ENCODE measurements around the gene ZNF292. TPM values are rescaled to one million over a fixed set of nuclear protein-coding genes. Genes with fewer than 3 reads are reported as not detected.

The ZNF292 gene
- total RNA-seq, 1 experiment from 2014 or later: 34.1 TPM

DNA sequence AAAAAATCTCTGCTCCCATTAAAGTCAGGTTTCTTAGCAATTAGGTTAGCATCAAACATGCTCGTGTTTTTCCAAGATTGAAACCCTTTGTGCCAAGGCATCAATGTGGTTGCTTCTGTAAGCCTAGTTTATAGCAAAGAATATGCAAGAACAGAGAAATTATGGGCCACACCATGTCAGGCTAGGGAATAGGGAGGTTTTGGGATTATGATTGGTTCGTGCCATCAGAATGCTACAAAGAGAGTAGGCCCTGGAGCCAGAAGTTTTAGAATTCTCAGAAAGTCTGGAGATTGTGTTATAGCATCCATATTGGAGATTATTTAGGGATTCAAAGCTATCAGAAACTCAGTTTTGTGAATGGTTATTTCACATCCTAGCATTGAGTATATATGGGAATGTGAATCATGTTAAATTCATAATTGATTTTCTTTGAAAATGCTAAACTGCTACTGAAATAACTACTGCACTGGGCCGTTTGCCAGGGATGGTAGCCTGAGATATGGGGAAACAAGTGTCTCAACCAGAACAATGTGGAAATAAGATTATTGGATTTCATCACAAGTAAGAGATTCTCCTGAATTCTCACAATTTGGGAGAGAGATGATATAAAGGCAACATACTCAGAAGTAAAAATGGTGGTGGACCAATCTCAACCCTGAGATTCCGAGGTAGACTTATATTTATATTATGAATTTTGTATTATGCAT lies 45.3 kb downstream of the ZNF292 start:
- H3K4me3 ChIP-seq: no peak overlapping the region
- H2AFZ ChIP-seq: no peak overlapping the region
- H3K9me3 ChIP-seq (ENCODE audit: insufficient read depth, low read depth): no peaks in the 10 kb centered on the region
- H3K9me2 ChIP-seq (ENCODE audit: insufficient read depth): no peaks in the 10 kb centered on the region
- CTCF ChIA-PET: no interaction called here
- no peaks in the 10 kb centered on the region for H3K4me1 ChIP-seq (replicated peaks; ENCODE audit: insufficient read depth)
- H3F3A ChIP-seq (ENCODE audit: insufficient read depth, low read depth): no peaks in the 10 kb centered on the region
- H3K27ac ChIP-seq: no peak overlapping the region
- DNase-seq: no peak
- no TSS peak for BruUV-seq (replicated peaks)
- intact Hi-C loops (cut with micrococcal nuclease; ENCODE audit: unreplicated experiment): no loop called here
- POLR2A ChIA-PET (ENCODE audit: unreplicated experiment): no interaction called here
- H3K36me3 ChIP-seq (ENCODE audit: low read depth): 0 out of 2 replicates have a peak, but pooled peaks cover under 1% of the 10 kb centered on the region
- H4K20me1 ChIP-seq (ENCODE audit: insufficient read depth): peaks cover 20% of the 10 kb centered on the region
- no peak overlapping the region for H3K4me2 ChIP-seq
- H3K27me3 ChIP-seq (ENCODE audit: insufficient read depth, low read depth): no peaks in the 10 kb centered on the region
- TF ChIP-seq, protein P1, sequence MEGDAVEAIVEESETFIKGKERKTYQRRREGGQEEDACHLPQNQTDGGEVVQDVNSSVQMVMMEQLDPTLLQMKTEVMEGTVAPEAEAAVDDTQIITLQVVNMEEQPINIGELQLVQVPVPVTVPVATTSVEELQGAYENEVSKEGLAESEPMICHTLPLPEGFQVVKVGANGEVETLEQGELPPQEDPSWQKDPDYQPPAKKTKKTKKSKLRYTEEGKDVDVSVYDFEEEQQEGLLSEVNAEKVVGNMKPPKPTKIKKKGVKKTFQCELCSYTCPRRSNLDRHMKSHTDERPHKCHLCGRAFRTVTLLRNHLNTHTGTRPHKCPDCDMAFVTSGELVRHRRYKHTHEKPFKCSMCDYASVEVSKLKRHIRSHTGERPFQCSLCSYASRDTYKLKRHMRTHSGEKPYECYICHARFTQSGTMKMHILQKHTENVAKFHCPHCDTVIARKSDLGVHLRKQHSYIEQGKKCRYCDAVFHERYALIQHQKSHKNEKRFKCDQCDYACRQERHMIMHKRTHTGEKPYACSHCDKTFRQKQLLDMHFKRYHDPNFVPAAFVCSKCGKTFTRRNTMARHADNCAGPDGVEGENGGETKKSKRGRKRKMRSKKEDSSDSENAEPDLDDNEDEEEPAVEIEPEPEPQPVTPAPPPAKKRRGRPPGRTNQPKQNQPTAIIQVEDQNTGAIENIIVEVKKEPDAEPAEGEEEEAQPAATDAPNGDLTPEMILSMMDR (conservative IDR thresholded peaks at IDR 0.05): no peak
- no peak for TF ChIP-seq EZH2 (IDR thresholded peaks at IDR 0.05; ENCODE audit: low read depth)
- peaks cover 65% of the 10 kb centered on the region for H3K79me2 ChIP-seq (ENCODE audit: low read depth)

DNA sequence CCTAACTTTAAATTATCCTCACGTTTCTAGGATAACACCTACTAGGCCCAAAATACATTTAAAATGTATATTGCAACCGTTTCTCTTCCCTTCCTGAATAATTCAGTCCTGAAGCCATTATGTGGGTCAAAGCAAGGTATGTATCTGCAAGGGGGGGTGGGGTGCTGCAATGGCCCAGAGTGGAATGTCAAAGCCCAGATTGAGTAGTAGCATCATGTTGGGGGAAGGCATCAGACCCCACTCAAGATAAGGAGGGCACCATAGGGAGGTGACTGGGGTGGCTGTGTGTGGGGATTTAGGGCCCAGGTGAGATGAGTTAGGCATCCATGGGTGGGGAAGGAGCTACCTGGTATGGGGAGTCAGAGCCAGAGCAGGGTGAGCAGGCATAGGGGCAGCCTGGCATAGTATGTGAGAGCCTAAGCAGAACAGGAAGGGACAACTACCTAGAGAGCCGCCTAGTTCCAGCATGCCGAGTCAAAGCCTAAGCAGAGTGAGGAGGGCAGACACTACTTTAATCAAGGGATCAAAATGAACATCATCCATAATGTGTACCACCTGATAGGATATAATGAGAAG lies 48.2 kb downstream of the ZNF292 start:
- DNase-seq: no peak
- H3K4me3 ChIP-seq: no peak overlapping the region
- H2AFZ ChIP-seq: no peak overlapping the region
- H3K36me3 ChIP-seq (ENCODE audit: low read depth): 0 out of 2 replicates have a peak, but pooled peaks cover 4% of the 10 kb centered on the region
- H3K27me3 ChIP-seq (ENCODE audit: insufficient read depth, low read depth): no peaks in the 10 kb centered on the region
- H3K79me2 ChIP-seq (ENCODE audit: low read depth): peaks cover 72% of the 10 kb centered on the region
- no peaks in the 10 kb centered on the region for H3K4me1 ChIP-seq (replicated peaks; ENCODE audit: insufficient read depth)
- ChIA-PET CTCF (no interaction called here), POLR2A (ENCODE audit: unreplicated experiment) (no interaction called here)
- H3F3A ChIP-seq (ENCODE audit: insufficient read depth, low read depth): no peaks in the 10 kb centered on the region
- no peak overlapping the region for H3K4me2 ChIP-seq
- no TSS peak for BruUV-seq (replicated peaks)
- H4K20me1 ChIP-seq (ENCODE audit: insufficient read depth): peaks cover 9% of the 10 kb centered on the region
- TF ChIP-seq, protein P1 (conservative IDR thresholded peaks at IDR 0.05): no peak
- no peak for TF ChIP-seq EZH2 (IDR thresholded peaks at IDR 0.05; ENCODE audit: low read depth)
- H3K9me2 ChIP-seq (ENCODE audit: insufficient read depth): no peaks in the 10 kb centered on the region
- H3K27ac ChIP-seq: no peak overlapping the region
- H3K9me3 ChIP-seq (ENCODE audit: insufficient read depth, low read depth): no peaks in the 10 kb centered on the region
- intact Hi-C loops (cut with micrococcal nuclease; ENCODE audit: unreplicated experiment): no loop called here

DNA sequence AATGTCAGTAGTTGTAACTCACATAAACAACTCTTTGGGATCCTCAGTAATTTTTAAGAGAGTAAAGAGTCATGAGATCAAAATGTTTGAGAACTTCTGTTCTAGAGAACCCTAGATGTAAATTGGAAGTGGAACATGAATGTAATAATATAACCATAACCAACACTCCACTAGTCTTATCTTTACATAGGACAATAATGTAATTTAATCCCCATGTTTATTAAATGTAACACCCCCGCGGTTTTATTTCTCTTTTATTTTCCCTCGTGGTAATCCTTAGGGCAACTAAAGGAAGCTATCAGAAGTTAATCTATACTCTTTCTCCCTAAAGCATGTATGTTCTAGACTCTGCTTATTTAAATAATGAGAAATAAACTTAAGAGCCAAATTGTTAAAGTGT lies 54.4 kb downstream of the ZNF292 start:
- H2AFZ ChIP-seq: no peak overlapping the region

More for the DNA sequence above, 54.4 kb downstream of the ZNF292 start:
- Histone ChIP-seq H3K4me2 (no peak overlapping the region), H3K27ac (no peak overlapping the region), H3K79me2 (ENCODE audit: low read depth) (peaks cover 67% of the 10 kb centered on the region), H3F3A (ENCODE audit: insufficient read depth, low read depth) (no peaks in the 10 kb centered on the region), H3K27me3 (ENCODE audit: insufficient read depth, low read depth) (no peaks in the 10 kb centered on the region), H4K20me1 (ENCODE audit: insufficient read depth) (no peaks in the 10 kb centered on the region; the same call in 1 of the 2 replicates), H3K4me3 (no peak overlapping the region), H3K36me3 (ENCODE audit: low read depth) (0 out of 2 replicates have a peak, but pooled peaks cover 4% of the 10 kb centered on the region), H3K9me2 (ENCODE audit: insufficient read depth) (no peaks in the 10 kb centered on the region), H3K4me1 (replicated peaks; ENCODE audit: insufficient read depth) (peaks cover 24% of the 10 kb centered on the region), H3K9me3 (ENCODE audit: insufficient read depth, low read depth) (0 out of 2 replicates have a peak, but pooled peaks cover 3% of the 10 kb centered on the region)
- intact Hi-C loops (cut with micrococcal nuclease; ENCODE audit: unreplicated experiment): no loop called here
- no TSS peak for BruUV-seq (replicated peaks)
- POLR2A ChIA-PET (ENCODE audit: unreplicated experiment): no interaction called here
- no peak for TF ChIP-seq EZH2 (IDR thresholded peaks at IDR 0.05; ENCODE audit: low read depth)
- CTCF ChIA-PET: no interaction called here
- no peak for DNase-seq

All from PC-9 (cell line).